Epithelial cell of proximal tubule (primary cell): ENCODE measurements around the gene CDC42BPA. TPM values are rescaled to one million over a fixed set of nuclear protein-coding genes. Genes with fewer than 3 reads are reported as not detected.

Source experiments
- DNase-seq: peaks from one replicate; pipeline ENCODE4 v3.0.0-alpha.2; 2011; ENCODE audit warnings: low read depth
- H3K4me3 ChIP-seq: 2 replicates; pipeline ENCODE4 v1.5.1; 2011; ENCODE audit warnings: low read depth, mild to moderate bottlenecking, low read length
- CTCF ChIP-seq: conservative IDR thresholded peaks from 2 replicates; pipeline ENCODE4 v1.5.1; 2012; ENCODE audit warnings: low read depth, mild to moderate bottlenecking, low read length
- total RNA-seq: library from RNA; depleted of rRNA; stranded (reverse); fragments of >200 nt; gene quantifications from 2 replicates; pipeline ENCODE4 v1.2.3, GENCODE V29; 2015

Gene CDC42BPA
- total RNA-seq, 1 donor from 2014 or later = 15.6 TPM

GRCh38 chr1:227077783-227078182 is 240.5 kb downstream of the CDC42BPA start:
- no peak overlapping the region for H3K4me3 ChIP-seq
- DNase-seq = no peak
- no peak for TF ChIP-seq CTCF

GRCh38 chr1:227073786-227074185 is 244.5 kb downstream of the CDC42BPA start:
- DNase-seq = no peak
- no peak for TF ChIP-seq CTCF
- no peak overlapping the region for H3K4me3 ChIP-seq

- no peak overlapping the region for H3K4me3 ChIP-seq
- no peak for DNase-seq
Observed at GRCh38 chr1:227072991-227073390, 245.3 kb downstream of the CDC42BPA start.

GRCh38 chr1:227071895-227072587 is 246.3 kb downstream of the CDC42BPA start:
- no peak overlapping the region for H3K4me3 ChIP-seq
- no peak for TF ChIP-seq CTCF
- no peak for DNase-seq

More at GRCh38 chr1:227072991-227073390, 245.3 kb downstream of the CDC42BPA start:
- no peak for TF ChIP-seq CTCF

GRCh38 chr1:227070638-227071285 is 247.5 kb downstream of the CDC42BPA start:
- no peak for TF ChIP-seq CTCF
- no peak for DNase-seq
- H3K4me3 ChIP-seq = no peak overlapping the region

- DNase-seq = no peak
- no peak for TF ChIP-seq CTCF
- H3K4me3 ChIP-seq = no peak overlapping the region
Observed at GRCh38 chr1:227069490-227069889, 248.8 kb downstream of the CDC42BPA start.

- DNase-seq = no peak
Observed at GRCh38 chr1:227068883-227069282, 249.4 kb downstream of the CDC42BPA start.

More at GRCh38 chr1:227068883-227069282, 249.4 kb downstream of the CDC42BPA start:
- H3K4me3 ChIP-seq = no peak overlapping the region
- no peak for TF ChIP-seq CTCF
